ENCODE measurements around the gene RAB37. TPM values are rescaled to one million over a fixed set of nuclear protein-coding genes. Genes with fewer than 3 reads are reported as not detected.

Gene RAB37
- total and polyA plus RNA-seq, 2 of the 13 experiments (the other 11 are each of a cell fraction or from before 2014, with no cell fraction given) = 0.91 to 3.7 TPM

- TF ChIP-seq ZNF263 (CRISPR knock-in tag; IDR thresholded peaks at IDR 0.05) (peak; percentile 52; the same call in 1 of the 2 replicates), ZKSCAN8 (CRISPR knock-in tag; IDR thresholded peaks at IDR 0.05; ENCODE audit: borderline replicate concordance) (peak; percentile 44; the same call in 1 of the 2 replicates), BHLHE40 (IDR thresholded peaks at IDR 0.05; ENCODE audit: low read length) (0 out of 2 replicates have a peak, but pooled peaks have one; percentile 30), YY1 (IDR thresholded peaks at IDR 0.05; ENCODE audit: insufficient read depth, insufficient replicate concordance, low read depth, low read length) (peak; percentile 19), ZNF329 (CRISPR knock-in tag; IDR thresholded peaks at IDR 0.05; ENCODE audit: low read depth) (no peak), CTCF (CRISPR knock-in tag; IDR thresholded peaks at IDR 0.05) (peak; percentile 91), NCOA2 (CRISPR knock-in tag; IDR thresholded peaks at IDR 0.05) (0 out of 2 replicates have a peak, but pooled peaks have one; percentile 16), ZNF614 (CRISPR knock-in tag; IDR thresholded peaks at IDR 0.05; ENCODE audit: borderline replicate concordance) (peak; percentile 56; the same call in 1 of the 2 replicates), STAG1 (CRISPR knock-in tag; IDR thresholded peaks at IDR 0.05) (peak; percentile 97), ZNF747 (CRISPR knock-in tag; IDR thresholded peaks at IDR 0.05; ENCODE audit: borderline replicate concordance) (peak; percentile 38; the same call in 1 of the 2 replicates), SRY (CRISPR knock-in tag; IDR thresholded peaks at IDR 0.05) (no peak), ATF2 (CRISPR knock-in tag; IDR thresholded peaks at IDR 0.05) (peak; percentile 46; the same call in 1 of the 2 replicates), ZXDC (CRISPR knock-in tag; IDR thresholded peaks at IDR 0.05) (0 out of 2 replicates have a peak, but pooled peaks have one; percentile 33), MIXL1 (CRISPR knock-in tag; IDR thresholded peaks at IDR 0.05) (0 out of 2 replicates have a peak, but pooled peaks have one; percentile 49), ZSCAN9 (CRISPR knock-in tag; IDR thresholded peaks at IDR 0.05; ENCODE audit: borderline replicate concordance) (peak; percentile 57; the same call in 1 of the 2 replicates), HOMEZ (CRISPR knock-in tag; IDR thresholded peaks at IDR 0.05; ENCODE audit: low read depth) (0 out of 2 replicates have a peak, but pooled peaks have one; percentile 37), DPF2 (CRISPR knock-in tag; IDR thresholded peaks at IDR 0.05; ENCODE audit: borderline replicate concordance, low read depth) (no peak), RXRB (CRISPR knock-in tag; IDR thresholded peaks at IDR 0.05; ENCODE audit: borderline replicate concordance) (peak; percentile 41; the same call in 1 of the 2 replicates), RFXANK (CRISPR knock-in tag; IDR thresholded peaks at IDR 0.05) (peak; percentile 38; the same call in 1 of the 2 replicates)
Measured at GRCh38 chr17:74780443-74781238, 43.6 kb downstream of the RAB37 start (continued).

All from HepG2 (cell line).